OCI-LY3 (cell line): ENCODE results near the gene SRC.

ENCODE experiments used
- H2AFZ ChIP-seq: fragments of 200-600, 300-600 bp; shearing (Covaris generic); 2 replicates; pipeline ENCODE4 v1.6.0; 2014; ENCODE audit warnings: antibody characterized with exemption, low read depth, low read length
- H3K27ac ChIP-seq: fragments of 200-600, 300-600 bp; sonication (generic); 2 replicates; pipeline ENCODE4 v1.5.1; 2014; ENCODE audit warnings: mild to moderate bottlenecking, low read length, moderate library complexity, mixed read lengths
- H3K27me3 ChIP-seq: fragments of 200-600, 300-600 bp; sonication (generic); 2 replicates; pipeline ENCODE4 v1.6.1; 2014; ENCODE audit warnings: low read depth, low read length, mixed read lengths
- H3K36me3 ChIP-seq: fragments of 200-600, 300-600 bp; sonication (generic); replicated peaks from 2 replicates; pipeline ENCODE3; 2014; ENCODE audit warnings: low read depth, low read length, mixed read lengths
- H3K4me1 ChIP-seq: fragments of 300-600, 200-600 bp; sonication (generic); 2 replicates; pipeline ENCODE4 v1.6.1; 2014; ENCODE audit warnings: low read length, mixed read lengths
- H3K4me2 ChIP-seq: fragments of 200-600, 300-600 bp; sonication (generic); 2 replicates; pipeline ENCODE4 v1.6.1; 2014; ENCODE audit warnings: low read length, mixed read lengths
- H3K4me3 ChIP-seq: fragments of 300-600, 200-600 bp; sonication (generic); 2 replicates; pipeline ENCODE4 v1.5.1; 2014; ENCODE audit warnings: antibody characterized with exemption, mild to moderate bottlenecking, low read length, moderate library complexity
- H3K79me2 ChIP-seq: fragments of 300-600, 200-600 bp; shearing (Covaris generic); 2 replicates; pipeline ENCODE4 v1.6.1; 2014; ENCODE audit warnings: mild to moderate bottlenecking, low read length, mixed read lengths
- H3K9ac ChIP-seq: fragments of 300-600, 200-600 bp; shearing (Covaris generic); 2 replicates; pipeline ENCODE4 v1.6.0; 2014; ENCODE audit warnings: mild to moderate bottlenecking, low read length, moderate library complexity
- H3K9me3 ChIP-seq: fragments of 200-600, 300-600 bp; shearing (Covaris generic); 2 replicates; pipeline ENCODE4 v1.6.1; 2014; ENCODE audit warnings: low read length, mixed read lengths; ENCODE audit not compliant: insufficient read depth
- H4K20me1 ChIP-seq: fragments of 200-600, 300-600 bp; sonication (generic); 2 replicates; pipeline ENCODE4 v1.6.1; 2016; ENCODE audit warnings: low read length, mixed read lengths; ENCODE audit not compliant: insufficient read depth
- EZH2phosphoT487 ChIP-seq: fragments of 200-600 bp; shearing (Covaris generic); IDR thresholded peaks from 2 replicates; pipeline ENCODE4 v1.6.1; 2018; ENCODE audit warnings: antibody characterized with exemption, mixed run types, low read depth
- TF ChIP-seq, protein P1 (sequence below): fragments of 200-600, 300-600 bp; sonication (generic); IDR thresholded peaks from 2 replicates; pipeline ENCODE4 v1.5.1; 2014; ENCODE audit warnings: antibody characterized with exemption, low read length, low read depth

Gene SRC

GRCh38 chr20:37356387-37356786, 10.4 kb downstream of the SRC start:
- Histone ChIP-seq H3K4me1 (no peaks in the 10 kb centered on the region), H3K9me3 (no peaks in the 10 kb centered on the region), H3K79me2 (peaks cover 100% of the 10 kb centered on the region), H4K20me1 (peaks cover 100% of the 10 kb centered on the region), H3K4me3 (no peak overlapping the region), H3K4me2 (no peak overlapping the region), H3K27ac (no peak overlapping the region), H2AFZ (no peak overlapping the region), H3K9ac (no peak overlapping the region), H3K27me3 (no peaks in the 10 kb centered on the region), H3K36me3 (peaks cover 72% of the 10 kb centered on the region)
- TF ChIP-seq EZH2phosphoT487 = no peak
- TF ChIP-seq, protein P1, sequence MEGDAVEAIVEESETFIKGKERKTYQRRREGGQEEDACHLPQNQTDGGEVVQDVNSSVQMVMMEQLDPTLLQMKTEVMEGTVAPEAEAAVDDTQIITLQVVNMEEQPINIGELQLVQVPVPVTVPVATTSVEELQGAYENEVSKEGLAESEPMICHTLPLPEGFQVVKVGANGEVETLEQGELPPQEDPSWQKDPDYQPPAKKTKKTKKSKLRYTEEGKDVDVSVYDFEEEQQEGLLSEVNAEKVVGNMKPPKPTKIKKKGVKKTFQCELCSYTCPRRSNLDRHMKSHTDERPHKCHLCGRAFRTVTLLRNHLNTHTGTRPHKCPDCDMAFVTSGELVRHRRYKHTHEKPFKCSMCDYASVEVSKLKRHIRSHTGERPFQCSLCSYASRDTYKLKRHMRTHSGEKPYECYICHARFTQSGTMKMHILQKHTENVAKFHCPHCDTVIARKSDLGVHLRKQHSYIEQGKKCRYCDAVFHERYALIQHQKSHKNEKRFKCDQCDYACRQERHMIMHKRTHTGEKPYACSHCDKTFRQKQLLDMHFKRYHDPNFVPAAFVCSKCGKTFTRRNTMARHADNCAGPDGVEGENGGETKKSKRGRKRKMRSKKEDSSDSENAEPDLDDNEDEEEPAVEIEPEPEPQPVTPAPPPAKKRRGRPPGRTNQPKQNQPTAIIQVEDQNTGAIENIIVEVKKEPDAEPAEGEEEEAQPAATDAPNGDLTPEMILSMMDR = no peak

- H3K4me2 ChIP-seq = no peak overlapping the region
Observed at GRCh38 chr20:37356961-37357371, 11.0 kb downstream of the SRC start.

GRCh38 chr20:37357481-37358365, 11.8 kb downstream of the SRC start:
- no peak overlapping the region for H3K4me2 ChIP-seq
- H3K9ac ChIP-seq = no peak overlapping the region

More at GRCh38 chr20:37356961-37357371, 11.0 kb downstream of the SRC start:
- H3K9me3 ChIP-seq = no peaks in the 10 kb centered on the region
- H3K79me2 ChIP-seq = peaks cover 100% of the 10 kb centered on the region
- H4K20me1 ChIP-seq = peaks cover 100% of the 10 kb centered on the region
- H2AFZ ChIP-seq = no peak overlapping the region
- TF ChIP-seq EZH2phosphoT487 = no peak
- TF ChIP-seq, protein P1 = no peak
- peaks cover 66% of the 10 kb centered on the region for H3K36me3 ChIP-seq
- H3K4me1 ChIP-seq = no peaks in the 10 kb centered on the region
- H3K27ac ChIP-seq = no peak overlapping the region
- no peak overlapping the region for H3K4me3 ChIP-seq
- no peaks in the 10 kb centered on the region for H3K27me3 ChIP-seq
- no peak overlapping the region for H3K9ac ChIP-seq

More at GRCh38 chr20:37357481-37358365, 11.8 kb downstream of the SRC start:
- no peak overlapping the region for H3K27ac ChIP-seq
- no peak overlapping the region for H2AFZ ChIP-seq
- H3K4me3 ChIP-seq = no peak overlapping the region
- H3K27me3 ChIP-seq = no peaks in the 10 kb centered on the region
- no peaks in the 10 kb centered on the region for H3K4me1 ChIP-seq
- H3K36me3 ChIP-seq = peaks cover 59% of the 10 kb centered on the region
- no peaks in the 10 kb centered on the region for H3K9me3 ChIP-seq
- H3K79me2 ChIP-seq = peaks cover 100% of the 10 kb centered on the region
- TF ChIP-seq, protein P1 = no peak
- TF ChIP-seq EZH2phosphoT487 = no peak
- peaks cover 100% of the 10 kb centered on the region for H4K20me1 ChIP-seq
